CD14-positive monocyte (primary cell): Measurements from ENCODE around the gene CYP2W1. TPM values are rescaled to one million over a fixed set of nuclear protein-coding genes. Genes with fewer than 3 reads are reported as not detected.

Source experiments
- DNase-seq, 3 donors: peaks; one replicate each; pipeline ENCODE4 v3.0.0-alpha.2; 2011 to 2022
- H2AFZ ChIP-seq: 2 replicates; pipeline ENCODE4 v1.6.0; 2012; ENCODE audit warnings: mild to moderate bottlenecking, low read depth, low read length, inconsistent platforms; ENCODE audit not compliant: insufficient read depth, poor library complexity, severe bottlenecking
- H3K27ac ChIP-seq, 2 donors: 1 replicate in 1 of 2; 2 replicates in 1 of 2; pipeline ENCODE4 v1.5.1; 2012 to 2013; ENCODE audit warnings: low read length in 2 of 2, control low read depth in 1 of 2, inconsistent platforms in 1 of 2, low read depth in 1 of 2, mild to moderate bottlenecking in 1 of 2
- H3K27me3 ChIP-seq, 2 donors: one replicate each; pipeline versions ENCODE4 v1.6.0 to v1.6.1; 2011 to 2013; ENCODE audit warnings: low read length in 2 of 2; ENCODE audit not compliant: control insufficient read depth in 2 of 2, insufficient read depth in 2 of 2
- H3K36me3 ChIP-seq, 2 donors: replicated peaks in 1 of 2; 1 replicate in 1 of 2; 2 replicates in 1 of 2; pipeline versions ENCODE4 v1.5.1 to v1.6.1; 2012 to 2013; ENCODE audit warnings: low read length in 2 of 2, control low read depth in 1 of 2, inconsistent platforms in 1 of 2, mild to moderate bottlenecking in 1 of 2; ENCODE audit not compliant: insufficient read depth in 2 of 2, control insufficient read depth in 1 of 2
- H3K4me1 ChIP-seq, 2 donors: 1 replicate in 1 of 2; 2 replicates in 1 of 2; pipeline versions ENCODE4 v1.5.1 to v1.6.1; 2012 to 2013; ENCODE audit warnings: low read length in 2 of 2, control low read depth in 1 of 2, inconsistent platforms in 1 of 2, mild to moderate bottlenecking in 1 of 2, moderate library complexity in 1 of 2; ENCODE audit not compliant: insufficient read depth in 2 of 2, control insufficient read depth in 1 of 2
- H3K4me2 ChIP-seq: replicated peaks from 2 replicates; pipeline ENCODE3; 2012; ENCODE audit warnings: low read length, moderate library complexity, mild to moderate bottlenecking; ENCODE audit not compliant: poor library complexity, severe bottlenecking; ENCODE audit errors: extremely low read depth
- H3K4me3 ChIP-seq, 3 experiments: fragments of 200-600 bp in 1 of 3; sonication (generic) in 1 of 3; replicated peaks in 1 of 3; 1 replicate in 2 of 3; 2 replicates in 1 of 3; pipeline ENCODE4 v1.5.1; 2011 to 2013; ENCODE audit warnings: low read length in 3 of 3, mild to moderate bottlenecking in 3 of 3, control low read depth in 2 of 3, low read depth in 2 of 3, inconsistent platforms in 1 of 3, moderate library complexity in 1 of 3
- H3K79me2 ChIP-seq: 2 replicates; pipeline ENCODE4 v1.6.0; 2012; ENCODE audit warnings: mild to moderate bottlenecking, control low read depth, inconsistent platforms, low read length, moderate library complexity; ENCODE audit not compliant: insufficient read depth
- H3K9ac ChIP-seq: 2 replicates; pipeline ENCODE4 v1.6.0; 2017; ENCODE audit warnings: low read length, mild to moderate bottlenecking; ENCODE audit not compliant: insufficient read depth, poor library complexity, severe bottlenecking
- H3K9me3 ChIP-seq, 2 donors: replicated peaks in 1 of 2; 1 replicate in 1 of 2; 2 replicates in 1 of 2; pipeline versions ENCODE4 v1.5.1 to v1.6.1; 2012 to 2013; ENCODE audit warnings: low read length in 2 of 2, control low read depth in 1 of 2; ENCODE audit not compliant: control insufficient read depth in 1 of 2, insufficient read depth in 1 of 2
- H4K20me1 ChIP-seq: 2 replicates; pipeline ENCODE4 v1.6.0; 2012; ENCODE audit warnings: mild to moderate bottlenecking, low read length, control low read depth, moderate library complexity; ENCODE audit not compliant: insufficient read depth
- H3K27ac Mint-ChIP-seq, 7 donors: one replicate each; pipeline ENCODE4 v1.8.0; 2020; ENCODE audit warnings: mild to moderate bottlenecking in 7 of 7, mixed read lengths in 7 of 7, moderate library complexity in 6 of 7, inconsistent platforms in 2 of 7
- H3K27me3 Mint-ChIP-seq, 3 donors: one replicate each; pipeline ENCODE4 v1.8.0; 2021 to 2022; ENCODE audit warnings: low read depth in 3 of 3, mild to moderate bottlenecking in 3 of 3, mixed read lengths in 3 of 3, moderate library complexity in 3 of 3, inconsistent platforms in 1 of 3
- H3K36me3 Mint-ChIP-seq, 2 donors: one replicate each; pipeline ENCODE4 v1.8.0; 2020; ENCODE audit warnings: mixed read lengths in 2 of 2, inconsistent platforms in 1 of 2, mild to moderate bottlenecking in 1 of 2
- H3K4me1 Mint-ChIP-seq: one replicate; pipeline ENCODE4 v1.8.0; 2020; ENCODE audit warnings: mild to moderate bottlenecking, mixed read lengths
- H3K4me3 Mint-ChIP-seq, 2 donors: one replicate each; pipeline ENCODE4 v1.8.0; 2020; ENCODE audit warnings: mild to moderate bottlenecking in 2 of 2, mixed read lengths in 2 of 2, moderate library complexity in 1 of 2
- H3K9me3 Mint-ChIP-seq, 7 donors: one replicate each; pipeline ENCODE4 v1.8.0; 2020 to 2022; ENCODE audit warnings: mixed read lengths in 7 of 7, mild to moderate bottlenecking in 6 of 7, moderate library complexity in 6 of 7, inconsistent platforms in 2 of 7
- WGBS: methylation state at CpG from one replicate; pipeline ENCODE4 v1.1.5; 2013; ENCODE audit warnings: missing lambda C conversion rate; ENCODE audit not compliant: insufficient coverage; 5-methylcytosine and 5-hydroxymethylcytosine counted together
- intact Hi-C, 2 donors: fragments of 100-400 bp; cut with micrococcal nuclease; formaldehyde crosslinking; loops; one replicate each; pipeline versions ENCODE4 v1.15.0 to v1.15.1; 2023
- polyA plus RNA-seq, 3 donors: library from polyadenylated mRNA; depleted of rRNA in 1 of 3; unstranded in 2 of 3; stranded (reverse) in 1 of 3; fragments of 300-500 nt in 2 of 3; fragments of >200 nt in 1 of 3; fragmentation: Illumina TruSeq in 2 of 3; gene quantifications; 1 replicate in 2 of 3; 2 replicates in 1 of 3; pipeline ENCODE4 v1.2.3, GENCODE V29; 2012 to 2021
- TF ChIP-seq, protein P1 (sequence below): fragments of 200-600 bp; IDR thresholded peaks from one replicate; pipeline ENCODE4 v1.8.0; 2022; ENCODE audit warnings: antibody characterized with exemption, mild to moderate bottlenecking

Gene CYP2W1
- polyA plus RNA-seq, 3 donors: not detected

DNA sequence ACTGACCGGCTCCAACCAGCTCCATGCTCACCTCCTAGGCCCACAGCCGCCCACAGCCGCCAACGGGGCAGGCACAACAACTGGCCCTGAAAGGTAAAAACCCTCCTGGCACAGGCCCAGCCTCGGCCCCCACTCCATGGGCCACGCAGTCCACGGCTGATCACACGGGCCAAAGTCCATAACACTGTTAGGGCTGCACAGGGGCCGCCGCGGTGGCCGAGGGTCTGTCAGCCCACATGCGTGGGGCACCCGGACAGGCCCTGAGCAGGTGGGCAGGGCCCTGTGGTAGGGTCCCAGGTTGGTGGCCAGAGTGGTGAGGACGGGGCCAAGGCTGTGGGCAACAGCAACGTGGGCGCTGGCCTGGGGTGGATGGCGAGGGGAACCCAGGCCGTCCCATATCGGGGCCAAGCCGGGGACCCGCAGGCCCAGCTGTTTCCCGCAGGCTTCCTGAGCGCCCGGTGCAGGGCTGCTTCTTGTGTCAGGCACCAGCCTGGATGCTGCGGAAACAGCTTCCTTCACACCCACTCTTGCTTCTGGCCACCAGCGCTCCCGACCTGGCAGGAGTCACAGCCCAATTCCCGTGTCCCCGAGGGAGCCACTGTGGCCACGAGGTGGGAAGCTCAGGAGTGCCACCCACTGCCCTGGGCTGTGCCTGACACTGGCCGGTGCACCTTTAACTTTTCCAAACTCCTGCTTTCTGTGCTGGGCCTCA is 29.2 kb downstream of the CYP2W1 start:
- no peak overlapping the region for H3K4me2 ChIP-seq
- DNase-seq: no peak
- peaks cover 0 to 7% (median 2%) of the 10 kb centered on the region in 3 donors for H3K27me3 Mint-ChIP-seq
- peaks cover 51% of the 10 kb centered on the region for H4K20me1 ChIP-seq
- peak overlapping the region in 1 of 7 donors; percentile 15 for H3K27ac Mint-ChIP-seq
- peaks cover 12 to 17% of the 10 kb centered on the region in 2 donors for H3K36me3 Mint-ChIP-seq
- no peaks in the 10 kb centered on the region for H3K4me1 ChIP-seq
- peaks cover 2 to 30% of the 10 kb centered on the region in 2 donors for H3K36me3 ChIP-seq
- H3K27ac ChIP-seq: no peak overlapping the region
- H3K9me3 Mint-ChIP-seq: peaks cover 2 to 6% (median 4%) of the 10 kb centered on the region in 7 donors
- H3K9ac ChIP-seq: no peak overlapping the region
- H3K4me3 Mint-ChIP-seq: no peak overlapping the region
- WGBS: 27% methylated on average over 31 of the region's 32 CpGs
- intact Hi-C loops: no loop called here
- H3K4me1 Mint-ChIP-seq: peaks cover 3% of the 10 kb centered on the region
- no peaks in the 10 kb centered on the region for H3K27me3 ChIP-seq
- no peak overlapping the region for H3K4me3 ChIP-seq
- TF ChIP-seq, protein P1, sequence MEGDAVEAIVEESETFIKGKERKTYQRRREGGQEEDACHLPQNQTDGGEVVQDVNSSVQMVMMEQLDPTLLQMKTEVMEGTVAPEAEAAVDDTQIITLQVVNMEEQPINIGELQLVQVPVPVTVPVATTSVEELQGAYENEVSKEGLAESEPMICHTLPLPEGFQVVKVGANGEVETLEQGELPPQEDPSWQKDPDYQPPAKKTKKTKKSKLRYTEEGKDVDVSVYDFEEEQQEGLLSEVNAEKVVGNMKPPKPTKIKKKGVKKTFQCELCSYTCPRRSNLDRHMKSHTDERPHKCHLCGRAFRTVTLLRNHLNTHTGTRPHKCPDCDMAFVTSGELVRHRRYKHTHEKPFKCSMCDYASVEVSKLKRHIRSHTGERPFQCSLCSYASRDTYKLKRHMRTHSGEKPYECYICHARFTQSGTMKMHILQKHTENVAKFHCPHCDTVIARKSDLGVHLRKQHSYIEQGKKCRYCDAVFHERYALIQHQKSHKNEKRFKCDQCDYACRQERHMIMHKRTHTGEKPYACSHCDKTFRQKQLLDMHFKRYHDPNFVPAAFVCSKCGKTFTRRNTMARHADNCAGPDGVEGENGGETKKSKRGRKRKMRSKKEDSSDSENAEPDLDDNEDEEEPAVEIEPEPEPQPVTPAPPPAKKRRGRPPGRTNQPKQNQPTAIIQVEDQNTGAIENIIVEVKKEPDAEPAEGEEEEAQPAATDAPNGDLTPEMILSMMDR: no peak
- H2AFZ ChIP-seq: no peak overlapping the region
- no peaks in the 10 kb centered on the region for H3K79me2 ChIP-seq
- no peaks in the 10 kb centered on the region for H3K9me3 ChIP-seq

DNA sequence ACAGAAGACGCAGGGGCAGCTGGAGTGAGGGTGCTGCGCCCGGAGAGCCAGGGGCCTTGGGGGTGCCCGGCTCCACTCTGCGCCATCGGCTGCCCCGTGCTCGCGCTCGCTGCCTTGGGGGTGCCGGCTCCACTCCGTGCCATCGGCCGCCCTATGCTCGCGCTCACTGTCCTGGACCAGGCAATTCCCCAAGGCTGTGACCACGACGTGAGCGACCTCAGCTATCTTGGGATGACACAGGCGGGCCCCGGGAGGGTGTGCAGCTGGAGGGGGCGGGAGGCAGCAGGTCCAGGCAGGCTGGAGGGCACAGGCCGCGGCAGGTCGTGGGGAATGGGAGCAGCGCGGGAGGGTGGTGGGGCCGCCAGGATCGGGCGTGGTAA is 29.7 kb downstream of the CYP2W1 start:
- WGBS: 71% methylated on average over 30 of the region's 30 CpGs
- Histone ChIP-seq H3K79me2 (no peaks in the 10 kb centered on the region), H3K9ac (no peak overlapping the region), H3K9me3 (no peaks in the 10 kb centered on the region), H4K20me1 (peaks cover 56% of the 10 kb centered on the region), H3K36me3 (peaks cover 2 to 24% of the 10 kb centered on the region in 2 donors), H3K4me2 (no peak overlapping the region), H3K4me1 (no peaks in the 10 kb centered on the region), H2AFZ (no peak overlapping the region), H3K27ac (no peak overlapping the region), H3K27me3 (no peaks in the 10 kb centered on the region), H3K4me3 (no peak overlapping the region)
- DNase-seq: no peak
- Mint-ChIP-seq H3K4me3 (no peak overlapping the region), H3K36me3 (peaks cover 12 to 17% of the 10 kb centered on the region in 2 donors), H3K4me1 (peaks cover 3% of the 10 kb centered on the region), H3K27ac (no peak overlapping the region), H3K27me3 (peaks cover 0 to 7% (median 2%) of the 10 kb centered on the region in 3 donors), H3K9me3 (peaks cover 2 to 7% (median 4%) of the 10 kb centered on the region in 7 donors)
- TF ChIP-seq, protein P1: no peak
- intact Hi-C loops: no loop called here
